Adrenal gland (tissue), 12 donors: ENCODE measurements around the gene CDH4. TPM values are rescaled to one million over a fixed set of nuclear protein-coding genes. Genes with fewer than 3 reads are reported as not detected.

ENCODE experiments used
- DNase-seq, 7 donors: peaks; one replicate each; pipeline ENCODE4 v3.0.0-alpha.2; 2019 to 2020
- H3K27ac ChIP-seq, 5 donors: fragments of 200-600 bp; sonication (generic) in 4 of 5; 1 replicate in 3 of 5; 2 replicates in 2 of 5; pipeline versions ENCODE4 v1.5.1 to v1.8.0; 2016 to 2020; ENCODE audit warnings: mild to moderate bottlenecking in 1 of 5
- H3K27me3 ChIP-seq: fragments of 200-600 bp; 2 replicates; pipeline ENCODE4 v1.8.0; 2021
- H3K36me3 ChIP-seq, 2 donors: fragments of 200-600 bp; replicated peaks in 1 of 2; 1 replicate in 1 of 2; 2 replicates in 1 of 2; pipeline versions ENCODE4 v1.5.1 to v1.8.0; 2018 to 2022
- H3K4me1 ChIP-seq, 2 donors: fragments of 200-600 bp; replicated peaks in 1 of 2; 1 replicate in 1 of 2; 2 replicates in 1 of 2; pipeline versions ENCODE4 v1.5.1 to v1.8.0; 2018 to 2021
- H3K4me3 ChIP-seq, 4 donors: fragments of 200-600 bp; sonication (generic) in 3 of 4; one replicate each; pipeline ENCODE4 v1.5.1; 2016 to 2018
- H3K9me3 ChIP-seq, 3 donors: fragments of 200-600 bp; sonication (generic) in 1 of 3; replicated peaks in 1 of 3; 1 replicate in 2 of 3; 2 replicates in 1 of 3; pipeline versions ENCODE4 v1.5.1 to v1.8.0; 2016 to 2021
- POLR2A ChIP-seq, 2 donors: fragments of 450-650 bp; IDR thresholded peaks; one replicate each; pipeline ENCODE4 v1.6.1; 2017; ENCODE audit warnings: antibody characterized with exemption in 2 of 2, mild to moderate bottlenecking in 2 of 2, moderate library complexity in 1 of 2
- WGBS, 4 donors: extraction: QIAGEN DNeasy Blood & Tissue Kit in 2 of 4; methylation state at CpG; one replicate each; pipeline versions ENCODE4 v1.1.5 to v1.1.7; 2013 to 2017; 5-methylcytosine and 5-hydroxymethylcytosine counted together
- intact Hi-C, 2 donors: fragments of 100-400 bp; cut with DNase I; formaldehyde crosslinking; loops; one replicate each; pipeline versions ENCODE4 v1.14.1 to v1.15.0; 2022 to 2023
- polyA plus RNA-seq, 3 donors: library from polyadenylated mRNA; stranded (reverse); fragments of 200-250 nt in 2 of 3; fragments of 350-450 nt in 1 of 3; fragmentation: Illumina TruSeq in 1 of 3; extraction: RNeasy Lipid Tissue Mini Kit (QIAGEN cat#74804) in 1 of 3; gene quantifications; one replicate each; pipeline ENCODE4 v1.2.3, GENCODE V29; 2013 to 2014
- total RNA-seq, 9 donors: library from RNA; depleted of rRNA in 4 of 9; stranded (reverse); fragments of >200 nt in 4 of 9; fragments of 120-200 nt in 1 of 9; fragmentation: NEBNext Ultra II Directional in 1 of 9; extraction: Animal tissue kit (Norgen Biotek cat#: 25700) in 1 of 9; gene quantifications; one replicate each; pipeline versions ENCODE4 v1.1.0 to v1.2.4, GENCODE V29; 2013 to 2023
- TF ChIP-seq, protein P1 (sequence below), 6 experiments: fragments of 450-650 bp in 4 of 6; fragments of 200-600 bp in 2 of 6; sonication (generic) in 1 of 6; IDR thresholded peaks; 1 replicate in 5 of 6; 2 replicates in 1 of 6; pipeline versions ENCODE4 v1.5.1 to v1.8.0; 2016 to 2021; ENCODE audit warnings: antibody characterized with exemption in 6 of 6, mild to moderate bottlenecking in 2 of 6, moderate library complexity in 1 of 6
- donor health status: healthy with polysubstance abuse.
- donor health status: Bipolar disorder and iron deficiency.
- donor health status: DM: yes; HTN: yes; CAD: no.
- donor health status: DM: no; HTN: no; CAD: no.
- donor health status: DM: no; HTN: no; CAD: no.
- donor health status: DM: yes; HTN: yes; CAD: no.

Gene CDH4
- total and polyA plus RNA-seq, 12 donors: 0.08 to 0.53 (median 0.20) TPM; not detected in 3

DNA sequence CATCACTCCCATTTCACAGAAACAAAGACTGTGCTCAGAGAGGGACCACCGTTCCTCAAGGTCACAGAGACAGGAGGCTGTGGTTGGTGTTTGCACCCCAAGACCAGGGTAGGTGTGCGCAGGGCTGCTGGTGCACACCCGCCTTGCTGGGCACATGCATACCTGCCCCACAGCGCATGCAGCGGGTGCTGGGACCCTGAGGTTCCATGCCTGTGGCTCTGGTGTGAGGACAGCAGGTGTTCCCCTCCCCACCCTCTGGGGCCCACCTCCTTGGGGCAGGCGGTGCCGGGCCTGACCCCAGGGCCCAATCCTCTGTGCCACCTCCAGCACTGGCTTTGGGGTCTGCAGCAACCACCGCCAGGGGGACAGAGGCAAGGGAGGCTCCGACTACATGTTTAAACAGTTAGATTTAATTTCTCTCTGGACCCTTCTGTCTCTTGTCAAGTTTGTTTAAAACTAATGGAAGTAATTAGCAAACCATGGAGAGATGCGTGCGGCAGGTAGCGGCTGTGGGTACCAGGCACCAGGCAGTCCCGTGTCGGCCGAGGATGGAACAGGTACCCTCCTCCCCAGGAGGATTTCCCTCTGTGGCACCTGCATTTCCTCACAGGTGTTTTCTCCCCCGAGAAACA, 485.9 kb downstream of the CDH4 start:
- intact Hi-C loops: no loop called here
- TF ChIP-seq, protein P1, sequence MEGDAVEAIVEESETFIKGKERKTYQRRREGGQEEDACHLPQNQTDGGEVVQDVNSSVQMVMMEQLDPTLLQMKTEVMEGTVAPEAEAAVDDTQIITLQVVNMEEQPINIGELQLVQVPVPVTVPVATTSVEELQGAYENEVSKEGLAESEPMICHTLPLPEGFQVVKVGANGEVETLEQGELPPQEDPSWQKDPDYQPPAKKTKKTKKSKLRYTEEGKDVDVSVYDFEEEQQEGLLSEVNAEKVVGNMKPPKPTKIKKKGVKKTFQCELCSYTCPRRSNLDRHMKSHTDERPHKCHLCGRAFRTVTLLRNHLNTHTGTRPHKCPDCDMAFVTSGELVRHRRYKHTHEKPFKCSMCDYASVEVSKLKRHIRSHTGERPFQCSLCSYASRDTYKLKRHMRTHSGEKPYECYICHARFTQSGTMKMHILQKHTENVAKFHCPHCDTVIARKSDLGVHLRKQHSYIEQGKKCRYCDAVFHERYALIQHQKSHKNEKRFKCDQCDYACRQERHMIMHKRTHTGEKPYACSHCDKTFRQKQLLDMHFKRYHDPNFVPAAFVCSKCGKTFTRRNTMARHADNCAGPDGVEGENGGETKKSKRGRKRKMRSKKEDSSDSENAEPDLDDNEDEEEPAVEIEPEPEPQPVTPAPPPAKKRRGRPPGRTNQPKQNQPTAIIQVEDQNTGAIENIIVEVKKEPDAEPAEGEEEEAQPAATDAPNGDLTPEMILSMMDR (IDR thresholded peaks at IDR 0.05): no peak
- no peak for TF ChIP-seq POLR2A (IDR thresholded peaks at IDR 0.05)
- Histone ChIP-seq H3K36me3 (no peaks in the 10 kb centered on the region), H3K4me1 (no peaks in the 10 kb centered on the region), H3K27ac (no peak overlapping the region), H3K4me3 (no peak overlapping the region), H3K27me3 (no peaks in the 10 kb centered on the region), H3K9me3 (no peaks in the 10 kb centered on the region)
- DNase-seq: no peak
- 77 to 83% (median 81%) methylated on average over 9 to 16 of the region's 16 CpGs for WGBS, 4 donors

GRCh38 chr20:61738601-61739069, 486.6 kb downstream of the CDH4 start:
- Histone ChIP-seq H3K27me3 (no peaks in the 10 kb centered on the region), H3K4me1 (no peaks in the 10 kb centered on the region), H3K9me3 (no peaks in the 10 kb centered on the region), H3K27ac (no peak overlapping the region), H3K4me3 (no peak overlapping the region), H3K36me3 (no peaks in the 10 kb centered on the region)
- WGBS, 4 donors: 76 to 80% (median 77%) methylated on average over 21 to 23 of the region's 23 CpGs
- TF ChIP-seq, protein P1 (IDR thresholded peaks at IDR 0.05): no peak
- TF ChIP-seq POLR2A (IDR thresholded peaks at IDR 0.05): no peak
- DNase-seq: no peak
- intact Hi-C loops: no loop called here

DNA sequence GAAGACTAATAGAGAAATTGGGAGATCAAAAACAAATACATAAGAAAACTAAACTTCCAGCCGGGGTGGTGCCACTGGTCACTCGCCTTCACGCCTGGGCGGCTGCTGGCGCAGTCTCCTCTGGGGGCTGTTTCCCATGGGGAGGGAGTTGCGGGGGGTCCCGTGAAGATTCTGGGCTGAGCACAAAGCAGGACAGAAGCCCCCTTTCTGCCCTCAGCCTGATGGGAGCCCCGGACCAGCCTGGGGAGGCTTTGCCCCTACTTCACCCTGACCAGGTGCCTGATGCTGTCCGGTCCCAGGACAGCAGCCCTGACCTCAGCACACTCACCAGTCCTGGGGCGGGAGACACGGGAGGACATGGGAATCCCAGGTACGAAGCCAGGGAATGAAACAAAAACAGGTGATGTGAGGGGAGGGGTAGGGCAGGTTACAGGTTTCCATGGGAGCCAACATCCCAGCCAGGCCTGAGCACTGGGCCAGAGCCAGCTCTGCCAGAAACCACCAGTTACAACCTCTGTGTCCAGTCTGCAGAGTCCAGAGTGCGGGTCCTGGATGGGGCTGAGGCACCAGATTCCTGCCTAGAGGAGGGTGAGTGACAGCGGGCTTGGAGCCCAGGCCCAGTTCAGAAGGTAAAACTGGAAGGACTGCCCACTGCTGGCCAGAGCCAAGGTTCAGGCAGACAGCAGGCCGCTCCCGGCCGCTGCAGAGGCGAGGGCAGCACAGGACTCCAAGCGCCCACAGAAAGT, 487.2 kb downstream of the CDH4 start:
- H3K27ac ChIP-seq: no peak overlapping the region
- H3K4me1 ChIP-seq: no peaks in the 10 kb centered on the region
- no peaks in the 10 kb centered on the region for H3K9me3 ChIP-seq
- no peak for TF ChIP-seq POLR2A (IDR thresholded peaks at IDR 0.05)
- TF ChIP-seq, protein P1 (IDR thresholded peaks at IDR 0.05): no peak
- H3K4me3 ChIP-seq: no peak overlapping the region
- H3K27me3 ChIP-seq: no peaks in the 10 kb centered on the region
- H3K36me3 ChIP-seq: no peaks in the 10 kb centered on the region
- no peak for DNase-seq
- intact Hi-C loops: no loop called here
- 73 to 88% (median 84%) methylated on average over 13 to 19 of the region's 19 CpGs for whole genome bisulfite sequencing, 4 donors

DNA sequence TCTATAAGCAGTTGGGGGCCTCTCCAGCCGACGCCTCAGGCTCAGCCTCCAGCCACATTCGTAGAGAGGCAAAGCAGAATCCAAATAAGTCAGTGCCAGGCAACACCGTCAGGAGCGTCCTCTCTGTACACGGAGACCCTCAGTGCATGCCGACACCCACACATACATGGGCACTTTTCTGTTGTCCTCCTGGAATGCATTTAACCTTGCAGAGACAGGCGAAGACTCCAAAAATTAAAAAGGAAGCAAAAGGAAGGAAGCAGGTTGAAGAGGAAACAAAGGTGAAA, 487.7 kb downstream of the CDH4 start:
- H3K9me3 ChIP-seq: no peaks in the 10 kb centered on the region
- TF ChIP-seq, protein P1 (IDR thresholded peaks at IDR 0.05): no peak
- no peak for TF ChIP-seq POLR2A (IDR thresholded peaks at IDR 0.05)
- WGBS, 4 donors: 75 to 88% (median 81%) methylated on average over 6 to 8 of the region's 8 CpGs

More for the DNA sequence above, 487.7 kb downstream of the CDH4 start:
- no peak overlapping the region for H3K27ac ChIP-seq
- H3K36me3 ChIP-seq: no peaks in the 10 kb centered on the region
- H3K27me3 ChIP-seq: no peaks in the 10 kb centered on the region
- no peaks in the 10 kb centered on the region for H3K4me1 ChIP-seq
- H3K4me3 ChIP-seq: no peak overlapping the region
- DNase-seq: no peak
- intact Hi-C loops: no loop called here
